ENCODE data around the gene PGM1.

- no peak for TF ChIP-seq CTCF (conservative IDR thresholded peaks at IDR 0.05)
- no peak for TF ChIP-seq EZH2 (IDR thresholded peaks at IDR 0.05; ENCODE audit: low read depth)
Measured at GRCh38 chr1:63618011-63618410, 24.8 kb downstream of the PGM1 start.
